Lung microvascular endothelial cell (primary cell): Measurements from ENCODE around the gene CSNK1G2. TPM values are rescaled to one million over a fixed set of nuclear protein-coding genes. Genes with fewer than 3 reads are reported as not detected.

Experiments
- DNase-seq, 2 donors: peaks; one replicate each; pipeline versions ENCODE4 v3.0.0 to v3.0.0-alpha.2; 2010; ENCODE audit warnings: low read depth in 2 of 2
- total RNA-seq: library from RNA; depleted of rRNA; stranded (reverse); fragments of >200 nt; gene quantifications from 2 replicates; pipeline ENCODE4 v1.2.1, GENCODE V29; 2014

The CSNK1G2 gene
- total RNA-seq, 1 donor from 2014 or later: 56.5 TPM

DNA sequence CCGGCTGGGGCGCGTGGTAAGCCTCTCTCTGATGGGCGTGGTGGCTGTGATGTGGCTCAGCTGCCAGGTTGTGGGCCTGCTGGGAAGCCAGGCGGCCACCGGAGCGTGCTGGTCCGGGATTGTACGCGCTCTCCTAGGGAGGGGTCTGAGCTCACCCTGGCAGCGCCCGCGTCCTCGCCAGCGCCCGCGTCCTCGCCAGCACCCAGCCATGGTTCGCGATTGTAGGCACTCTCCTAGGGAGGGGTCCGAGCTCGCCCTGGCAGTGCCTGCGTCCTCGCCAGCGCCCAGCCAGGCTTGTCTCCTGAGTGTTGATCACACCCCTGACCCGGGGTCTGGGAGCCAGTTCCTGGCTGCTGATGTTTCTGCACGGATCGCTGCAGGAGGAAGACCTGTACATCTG lies 22.0 kb upstream of the CSNK1G2 start:
- DNase-seq: no peak

DNA sequence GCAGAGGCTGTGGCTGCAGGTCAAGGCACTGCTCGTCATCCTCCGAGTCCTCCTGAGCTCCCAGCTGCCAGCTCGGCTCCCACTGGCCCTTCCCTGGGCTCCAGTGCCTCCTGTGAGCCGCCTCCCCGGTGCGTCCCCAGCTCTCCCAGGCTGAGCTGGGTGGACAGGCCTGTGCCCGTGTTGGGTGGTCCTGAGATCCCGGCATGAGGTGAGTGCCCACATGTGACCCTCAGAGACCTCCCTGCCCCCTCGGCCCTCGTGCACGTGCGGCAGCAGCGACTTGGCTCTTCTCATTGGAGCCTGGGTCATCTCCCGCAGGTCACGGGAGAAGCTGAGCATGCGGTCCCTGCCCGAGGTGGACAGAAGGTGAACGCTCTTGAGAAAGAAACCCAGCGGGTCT lies 20.3 kb upstream of the CSNK1G2 start:
- no peak for DNase-seq

DNA sequence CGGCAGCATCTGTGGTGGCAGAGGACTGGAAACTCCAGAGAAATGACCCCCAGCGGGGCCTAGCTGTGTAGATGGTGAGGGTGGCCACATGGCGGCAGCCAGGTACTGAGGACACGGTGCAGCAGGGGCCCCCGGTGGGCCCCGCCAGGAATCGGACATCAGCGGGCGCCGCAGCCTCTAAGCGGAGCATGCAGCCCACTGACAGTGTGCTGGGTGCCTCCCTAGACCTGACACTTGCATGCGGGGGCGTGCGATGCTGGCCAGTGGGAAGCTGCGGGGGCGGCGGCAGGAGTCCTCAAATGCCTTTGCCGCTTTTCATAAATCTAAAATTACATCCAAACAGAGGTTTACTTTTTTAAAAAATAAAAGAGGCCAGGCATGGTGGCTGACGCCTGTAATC lies 19.6 kb upstream of the CSNK1G2 start:
- no peak for DNase-seq

DNA sequence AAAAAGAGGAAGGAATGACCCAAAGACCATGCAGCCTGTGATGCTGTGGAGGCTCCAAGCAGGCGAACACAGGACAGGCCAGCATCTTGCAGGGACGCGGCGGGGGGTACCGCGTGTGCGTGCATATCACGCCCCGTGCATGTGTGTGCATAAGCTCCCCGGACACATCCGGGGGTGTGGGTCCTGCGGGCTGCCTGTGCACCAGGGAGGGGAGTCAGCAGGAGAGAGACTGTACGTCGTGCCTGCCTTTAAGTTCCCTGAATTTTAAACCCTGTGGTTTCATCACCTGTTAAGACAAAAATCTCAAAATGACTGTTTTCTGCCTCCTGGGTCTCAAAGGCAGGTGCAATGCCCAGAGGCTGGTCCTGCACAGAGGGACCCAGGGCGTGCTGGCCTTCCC lies 19.1 kb upstream of the CSNK1G2 start:
- DNase-seq: no peak

DNA sequence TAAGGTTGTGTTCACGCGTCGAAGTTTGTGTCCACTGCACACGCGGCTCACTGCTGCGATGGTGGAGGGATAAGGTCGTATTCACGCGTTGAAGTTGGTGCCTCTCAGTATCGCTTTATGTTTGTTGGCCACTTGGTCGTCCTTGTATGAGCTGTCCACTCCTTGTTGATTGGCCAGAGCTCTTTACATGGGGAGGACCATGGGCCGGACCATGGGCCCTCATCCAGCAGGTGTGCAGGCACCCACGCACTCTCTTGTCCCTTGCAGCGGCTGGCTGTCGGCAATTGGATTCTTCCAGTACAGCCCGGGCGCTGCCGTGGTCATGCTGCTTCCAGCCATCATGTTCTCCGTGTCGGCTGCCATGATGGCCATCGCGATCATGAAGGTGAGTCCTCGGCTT lies 18.2 kb upstream of the CSNK1G2 start:
- no peak for DNase-seq

DNA sequence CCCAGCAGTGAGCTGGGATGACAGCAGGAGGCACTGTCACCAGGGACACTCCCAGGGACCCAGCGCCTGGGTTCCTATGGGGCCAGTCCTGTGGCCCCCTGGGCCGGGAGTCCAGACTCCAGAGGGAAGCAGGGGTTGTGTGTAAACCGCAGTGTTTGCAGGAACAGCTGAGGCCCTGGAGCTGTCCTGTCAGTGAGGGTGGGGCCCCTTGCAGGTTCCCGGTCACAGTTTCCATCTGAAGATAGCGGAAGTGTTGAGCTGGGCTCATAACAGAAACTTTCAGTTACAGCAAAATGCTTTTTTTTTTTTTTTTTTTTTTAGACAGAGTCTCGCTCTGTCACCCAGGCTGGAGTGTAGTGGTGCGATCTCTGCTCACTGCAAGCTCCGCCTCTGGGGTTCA lies 17.7 kb upstream of the CSNK1G2 start:
- no peak for DNase-seq

DNA sequence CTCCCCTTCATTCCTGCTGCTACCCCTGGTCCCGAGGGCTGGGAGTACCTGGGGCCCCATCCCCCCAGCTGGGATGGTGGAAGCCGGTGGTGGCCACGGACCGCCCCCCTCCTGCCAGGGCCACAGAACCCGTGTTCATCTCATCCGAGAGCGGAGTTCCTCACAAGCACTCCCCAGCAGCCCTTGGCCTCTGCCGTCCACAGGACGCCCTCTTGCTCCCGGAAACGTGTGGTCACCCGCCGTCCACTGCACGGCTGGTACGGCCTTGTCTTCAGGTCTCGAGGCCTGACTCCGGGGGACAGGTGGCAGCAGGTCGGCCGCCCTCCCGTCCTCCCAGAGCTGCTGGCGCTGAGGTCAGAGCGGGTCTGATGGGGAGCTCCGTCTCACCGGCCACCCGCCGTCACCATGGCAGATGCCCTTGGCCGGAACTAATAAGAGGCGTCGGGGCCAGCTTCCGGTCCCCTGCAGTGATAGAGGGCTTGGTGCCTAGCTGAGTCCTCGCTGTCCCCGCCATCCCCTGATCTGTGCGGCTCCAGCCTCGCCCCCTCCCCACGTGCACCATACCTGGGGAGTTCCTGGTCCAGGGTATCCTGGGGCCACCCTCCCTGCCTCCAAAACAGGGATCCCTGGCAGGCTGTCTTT lies 16.5 kb upstream of the CSNK1G2 start:
- DNase-seq: no peak

DNA sequence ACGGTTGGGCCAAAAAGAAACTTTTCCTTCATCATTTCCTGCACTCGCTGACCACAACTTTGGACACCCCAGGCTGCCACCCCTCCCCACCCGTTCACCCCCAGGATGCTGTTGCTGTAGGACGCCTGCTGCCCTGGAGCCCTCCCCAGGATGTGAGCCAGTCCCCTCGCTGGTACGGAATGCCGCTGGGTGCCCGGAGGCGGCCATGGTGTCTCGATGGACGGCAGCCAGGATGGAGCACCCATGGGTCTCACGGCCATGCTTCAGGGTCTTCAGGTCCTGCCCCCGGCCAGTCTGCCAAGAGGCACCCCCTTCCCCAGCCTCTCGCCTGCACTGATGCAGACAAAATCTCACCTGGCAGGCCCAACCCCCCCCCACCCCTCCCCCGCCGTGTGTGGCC lies 15.4 kb upstream of the CSNK1G2 start:
- no peak for DNase-seq

DNA sequence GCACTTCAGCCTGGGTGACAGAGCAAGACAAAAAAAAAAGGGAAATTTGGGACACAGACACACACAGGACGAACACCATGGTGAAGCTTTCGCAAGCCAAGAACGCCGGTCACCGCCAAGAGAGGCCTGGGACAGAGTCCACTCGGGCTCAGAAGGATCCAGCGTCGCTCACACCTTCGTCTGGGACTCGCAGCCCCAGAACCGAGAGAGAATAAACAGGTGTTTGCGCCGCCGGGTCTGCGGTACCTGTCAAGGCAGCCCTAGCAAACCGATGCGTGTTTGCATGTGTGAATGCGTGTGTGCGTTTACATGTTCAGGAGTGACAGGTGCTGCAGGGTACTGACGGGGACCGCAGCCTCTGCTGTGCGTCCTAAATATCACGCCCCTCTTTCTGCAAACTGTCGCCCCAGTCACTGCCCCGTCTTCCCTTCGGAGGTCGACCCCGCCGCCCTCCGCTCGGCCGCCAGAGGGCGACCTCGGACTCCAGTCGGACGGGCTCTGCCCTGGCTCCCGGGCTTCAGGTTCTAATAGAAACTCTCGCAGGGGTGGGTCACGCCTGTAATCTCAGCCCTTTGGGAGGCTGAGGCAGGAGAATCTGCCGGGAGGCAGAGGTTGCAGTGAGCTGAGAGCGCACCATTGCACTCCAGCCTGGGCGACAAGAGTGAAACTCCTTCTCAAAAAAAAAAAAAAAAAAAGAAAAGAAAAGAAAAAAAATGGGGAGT lies 11.8 kb upstream of the CSNK1G2 start:
- DNase-seq: peak; percentile 75 to 79

DNA sequence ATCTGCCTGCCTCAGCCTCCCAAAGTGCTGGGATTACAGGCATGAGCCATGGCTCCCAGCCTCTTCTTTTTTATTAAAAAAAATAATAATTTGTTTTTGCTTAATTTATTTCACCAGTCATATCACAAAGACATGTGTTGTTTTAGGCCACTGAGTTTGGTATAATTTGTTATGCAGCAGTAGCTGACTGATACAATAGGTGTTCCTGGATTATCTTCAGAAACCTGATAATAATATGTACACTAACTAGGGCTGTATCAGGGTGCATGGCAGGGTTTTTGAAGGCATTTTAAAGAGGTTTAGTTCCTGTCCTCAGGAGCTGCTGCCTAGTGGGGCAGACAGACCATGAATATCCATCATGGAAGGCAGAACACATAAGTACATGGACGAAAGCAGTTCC lies 9.5 kb upstream of the CSNK1G2 start:
- no peak for DNase-seq

DNA sequence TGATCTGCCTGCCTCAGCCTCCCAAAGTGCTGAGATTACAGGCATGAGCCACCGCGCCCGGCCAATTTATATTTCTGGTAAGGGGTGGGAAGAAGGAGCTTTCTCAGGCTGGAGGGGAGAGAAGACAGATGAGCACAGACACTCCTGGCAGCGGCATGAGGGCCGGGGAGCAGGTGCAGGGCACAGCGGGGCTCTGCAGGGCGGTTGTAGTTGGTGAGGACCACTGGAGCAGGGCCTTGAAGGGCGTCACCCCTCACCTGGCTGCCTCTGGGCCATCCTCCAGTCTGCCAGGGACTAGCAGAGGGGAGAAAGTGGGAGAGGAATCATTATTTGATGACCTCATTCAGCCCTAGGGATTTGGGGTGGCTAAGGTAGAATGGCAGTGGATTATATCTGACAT lies 8.6 kb upstream of the CSNK1G2 start:
- DNase-seq: no peak

DNA sequence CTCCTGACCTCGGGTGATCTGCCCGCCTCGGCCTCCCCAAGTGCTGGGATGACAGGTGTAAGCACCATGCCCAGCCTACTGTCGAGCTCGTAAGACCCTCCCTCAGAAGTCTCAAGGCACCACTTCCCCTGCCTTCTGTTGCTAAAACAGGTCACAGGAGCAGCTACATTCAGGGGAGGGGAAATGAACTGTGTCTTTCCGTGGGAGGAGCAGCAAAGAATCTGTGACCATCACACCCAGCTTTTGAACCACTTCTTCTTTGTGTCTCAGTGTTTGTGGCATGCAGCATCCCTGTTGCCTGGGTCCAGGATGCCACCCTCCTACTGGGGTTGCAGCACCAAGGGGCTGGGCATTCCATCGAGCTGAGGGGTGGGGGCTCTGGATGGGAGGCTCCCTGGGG lies 7.7 kb upstream of the CSNK1G2 start:
- no peak for DNase-seq

DNA sequence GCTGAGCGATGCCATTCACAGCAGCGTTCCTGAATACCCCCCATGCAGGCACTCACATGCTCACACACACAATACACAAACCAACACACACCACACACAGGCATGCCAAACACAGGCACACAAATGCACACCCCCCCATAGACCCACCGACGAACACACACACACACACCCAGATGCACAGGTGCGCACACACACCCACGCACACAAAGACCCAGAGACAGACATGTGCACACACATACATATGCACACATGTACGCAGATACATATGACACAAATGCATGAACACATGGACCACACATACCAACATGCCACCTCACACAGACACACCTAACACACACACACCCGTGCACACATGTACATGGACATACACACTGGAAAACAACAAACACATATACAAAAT lies 7.0 kb upstream of the CSNK1G2 start:
- no peak for DNase-seq

DNA sequence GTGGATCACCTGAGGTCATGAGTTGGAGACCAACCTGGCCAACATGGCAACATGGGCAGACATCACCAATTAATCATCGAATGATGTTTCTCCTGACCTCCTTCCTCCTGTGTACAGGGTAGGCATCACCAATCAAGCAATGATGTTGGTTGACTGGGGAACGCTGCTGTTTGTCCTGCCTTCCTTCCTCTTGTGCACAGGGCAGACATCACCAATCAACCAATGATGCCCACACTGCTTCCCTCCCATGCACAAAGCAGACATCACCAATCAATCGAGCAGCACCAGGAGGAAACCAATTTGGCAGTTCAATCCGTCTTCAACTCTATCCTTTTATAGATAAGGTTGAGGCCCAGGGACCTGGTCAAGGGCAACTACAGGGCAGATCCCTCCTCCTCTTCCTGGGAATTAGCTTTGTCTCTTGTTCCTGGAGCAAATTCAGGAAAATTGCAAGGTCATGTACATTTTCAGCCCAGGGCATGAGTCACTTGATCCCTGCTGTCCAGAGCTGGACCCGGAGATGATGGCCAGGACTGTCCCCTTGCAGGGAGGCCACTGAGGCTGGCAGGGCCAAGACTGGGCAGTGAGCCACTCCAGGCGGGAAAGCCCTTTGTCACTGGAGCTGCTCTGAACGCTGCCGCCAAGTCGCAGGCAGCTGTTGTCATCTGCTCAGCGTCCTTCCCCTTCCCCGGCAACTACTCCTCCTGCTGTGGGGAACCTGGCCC lies 5.3 kb upstream of the CSNK1G2 start:
- DNase-seq: peak; percentile 56 to 76

DNA sequence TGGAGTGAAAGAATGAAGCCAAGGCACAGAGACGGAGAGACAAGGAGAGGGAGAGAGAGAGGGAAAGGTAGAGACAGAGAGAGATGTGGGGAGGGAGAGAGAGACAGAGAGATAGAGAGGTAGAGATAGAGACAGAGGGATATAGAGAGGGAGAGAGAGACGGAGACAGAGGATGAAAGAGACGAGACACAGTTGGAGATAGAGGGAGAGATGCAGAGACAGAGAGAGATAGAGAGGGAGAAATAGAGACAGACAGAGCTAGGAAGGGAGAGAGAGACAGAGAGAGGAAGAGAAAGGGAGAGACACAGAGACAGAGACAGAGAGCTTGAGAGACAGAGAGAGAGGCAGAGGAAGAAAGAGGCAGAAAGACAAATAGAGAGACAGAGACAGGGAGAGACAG lies 4.5 kb upstream of the CSNK1G2 start:
- no peak for DNase-seq

DNA sequence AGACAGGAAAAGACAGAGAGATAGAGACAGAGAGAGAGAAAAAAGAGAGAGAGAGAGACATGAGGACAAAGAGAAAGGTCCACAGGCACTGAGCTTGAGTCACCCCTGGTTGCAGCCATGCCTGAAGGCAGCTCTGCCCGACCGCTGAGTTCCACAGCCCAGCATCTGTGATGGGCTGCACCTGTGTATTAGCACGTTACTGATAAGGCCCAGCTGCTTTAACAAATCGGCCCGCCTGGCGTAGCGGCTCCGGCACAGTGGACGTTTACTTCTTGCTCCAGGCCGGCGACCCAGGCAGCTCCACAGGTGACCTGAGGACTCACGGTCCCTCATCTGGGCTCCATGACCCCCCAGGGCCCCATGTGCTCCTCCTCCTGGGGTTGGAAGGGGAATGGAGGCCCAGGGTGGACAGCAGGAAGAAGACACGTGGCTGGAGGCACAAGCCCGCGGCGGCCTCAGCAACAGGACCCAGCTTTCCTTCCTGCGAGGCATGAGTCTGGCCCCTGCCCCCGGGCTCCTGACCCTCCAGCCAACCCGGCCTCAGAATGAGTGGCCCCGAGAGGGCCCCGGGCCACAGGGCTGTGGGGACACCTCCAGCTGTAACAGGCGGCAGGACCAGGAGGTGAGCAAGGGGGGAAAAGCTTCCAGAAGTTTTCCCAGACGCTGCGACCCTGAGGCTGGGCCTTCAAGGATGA lies 3.9 kb upstream of the CSNK1G2 start:
- no peak for DNase-seq

DNA sequence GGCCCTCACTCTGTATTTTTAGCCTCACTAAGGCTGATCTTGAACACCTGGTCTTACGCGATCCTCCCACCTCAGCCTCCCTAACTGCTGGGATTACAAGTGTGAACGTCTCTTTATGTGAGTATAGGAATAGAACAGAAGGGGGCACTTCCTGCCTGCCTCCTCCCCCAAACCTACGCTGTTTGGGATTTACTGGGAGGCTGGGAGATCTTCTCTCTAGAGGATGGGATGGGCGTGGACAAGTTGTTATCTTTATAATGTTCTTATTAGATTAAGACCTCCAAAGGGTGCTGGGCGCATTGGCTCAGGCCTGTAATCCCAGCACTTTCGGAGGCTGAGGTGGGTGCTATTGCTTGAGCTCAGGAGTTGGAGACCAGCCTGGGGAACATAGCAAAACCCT lies 2.9 kb upstream of the CSNK1G2 start:
- no peak for DNase-seq

DNA sequence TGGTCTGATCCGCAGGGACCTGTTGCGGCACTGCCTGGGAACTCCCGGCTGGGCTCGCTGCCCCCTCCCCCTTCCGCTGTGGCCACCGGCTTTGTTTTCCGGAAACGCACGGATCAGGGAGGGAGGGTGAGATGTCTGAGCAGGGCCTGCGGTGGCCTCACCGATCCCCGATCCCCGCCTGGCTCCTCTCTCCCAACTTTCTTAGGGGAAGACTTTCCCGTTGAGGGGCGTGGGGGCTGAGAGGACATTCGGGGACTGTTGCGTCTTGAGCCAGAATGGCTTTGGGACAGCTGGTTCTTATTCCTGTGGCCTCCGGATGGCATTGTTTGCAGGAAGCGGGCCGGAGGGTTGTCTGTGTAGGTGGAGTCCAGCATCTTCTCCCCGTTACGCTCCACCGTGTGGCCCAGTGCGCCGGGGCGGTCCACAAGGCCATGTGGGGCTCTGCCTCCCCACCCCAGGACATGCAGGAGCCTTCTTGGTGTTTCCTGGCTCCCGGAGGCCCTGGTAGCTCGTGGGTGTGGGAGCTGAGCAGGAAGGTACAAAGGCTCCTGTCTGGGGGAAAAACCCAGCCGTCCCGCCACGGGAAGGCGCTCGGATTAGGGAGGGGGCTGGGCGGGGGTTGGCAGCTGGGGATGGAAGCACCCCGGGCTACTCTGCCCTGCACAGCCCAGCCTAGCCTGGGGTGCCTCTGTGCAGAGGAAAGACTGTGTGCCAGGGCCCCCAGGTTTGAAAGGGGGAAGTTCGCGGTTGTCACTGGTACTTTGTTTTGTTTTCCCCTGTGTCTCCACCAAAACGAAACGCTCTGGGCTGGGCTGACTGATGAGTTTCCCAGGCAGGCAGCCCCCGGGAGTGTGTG lies 1.3 kb downstream of the CSNK1G2 start:
- DNase-seq: peak; percentile 79 to 82

DNA sequence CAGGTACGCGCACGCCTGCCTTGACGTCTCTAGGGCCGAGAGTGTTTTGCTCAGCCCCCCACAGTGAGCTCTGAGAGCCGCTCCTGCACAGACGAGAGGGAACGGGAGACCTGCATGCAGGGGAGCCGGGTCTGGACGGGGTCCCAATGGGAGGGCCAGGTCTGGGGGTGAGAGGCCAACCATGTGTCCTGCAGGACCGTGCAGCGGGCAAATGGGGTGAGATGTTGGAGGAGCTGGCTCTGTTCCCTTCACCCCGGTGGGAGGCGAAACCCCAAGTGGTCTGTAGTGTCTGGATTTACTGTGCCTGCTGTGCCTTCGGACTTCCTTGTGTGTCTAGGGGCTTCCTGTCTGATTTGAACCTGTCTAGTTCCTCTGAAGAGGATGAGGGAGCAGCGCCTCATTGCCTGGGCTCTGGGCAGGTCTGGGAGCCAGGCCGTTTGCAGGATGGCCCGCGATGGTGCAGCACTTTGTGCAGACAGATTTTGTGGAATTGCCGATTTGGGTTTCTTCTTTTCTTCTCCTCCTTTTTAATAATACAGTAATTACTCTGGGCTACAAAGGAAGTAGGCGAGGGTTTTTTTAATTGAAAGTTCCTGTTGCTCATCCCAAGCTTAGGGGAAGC lies 2.1 kb downstream of the CSNK1G2 start:
- DNase-seq: peak in 1 of 2 donors; percentile 37

DNA sequence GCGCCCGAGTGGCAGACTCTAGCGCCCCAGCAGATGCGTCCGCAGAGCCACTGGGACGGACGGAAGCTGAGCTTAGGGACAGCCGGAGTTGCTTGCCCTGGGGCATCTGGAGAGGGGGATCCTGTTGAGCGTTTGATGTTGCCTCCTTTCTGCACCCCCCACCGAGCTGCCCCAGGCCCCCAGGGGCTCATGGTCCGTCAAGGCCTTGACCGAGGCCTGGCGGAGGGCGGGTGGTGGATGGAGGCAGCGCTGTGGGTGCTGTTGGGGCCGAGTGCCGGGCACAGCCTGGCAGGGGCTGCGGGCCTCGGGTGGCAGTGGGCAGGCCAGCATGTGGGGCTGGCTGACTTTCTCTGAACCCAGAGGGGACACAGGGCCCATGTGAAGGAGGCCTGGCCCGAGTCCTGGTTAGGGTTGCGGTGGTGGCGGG lies 2.7 kb downstream of the CSNK1G2 start:
- no peak for DNase-seq
